HL-60 (cell line): ENCODE data around the gene DOP1B.

Source experiments
- DNase-seq, 2 experiments: peaks; one replicate each; pipeline ENCODE4 v3.0.0-alpha.2; 2010 to 2020; ENCODE audit warnings: low read depth in 1 of 2, low spot score in 1 of 2
- H3K27ac ChIP-seq: fragments of 250-450 bp; sonication (Bioruptor Pico); replicated peaks from 2 replicates; pipeline ENCODE4 v1.5.1; 2020; ENCODE audit warnings: mild to moderate bottlenecking, moderate library complexity
- H3K27me3 ChIP-seq: fragments of 250-450 bp; sonication (Bioruptor Pico); 2 replicates; pipeline ENCODE4 v1.5.1; 2021; ENCODE audit warnings: mild to moderate bottlenecking, moderate library complexity; ENCODE audit not compliant: insufficient read depth, poor library complexity, severe bottlenecking
- H3K4me3 ChIP-seq: replicated peaks from 2 replicates; pipeline ENCODE4 v1.5.1; 2011; ENCODE audit warnings: mild to moderate bottlenecking, control low read depth, low read length; ENCODE audit not compliant: insufficient read depth
- CTCF ChIP-seq: IDR thresholded peaks from one replicate; pipeline ENCODE4 v1.5.1; 2011; ENCODE audit warnings: low read length, control low read depth, inconsistent platforms; ENCODE audit not compliant: insufficient read depth
- GABPA ChIP-seq: IDR thresholded peaks from 2 replicates; pipeline ENCODE4 v1.6.1; 2012; ENCODE audit warnings: low read depth
- POLR2AphosphoS5 ChIP-seq: IDR thresholded peaks from 2 replicates; pipeline ENCODE4 v1.6.1; 2012; ENCODE audit warnings: low read depth
- SPI1 ChIP-seq: IDR thresholded peaks from 2 replicates; pipeline ENCODE4 v1.6.1; 2012; ENCODE audit warnings: low read depth, mild to moderate bottlenecking, borderline replicate concordance
- TF ChIP-seq, protein P1 (sequence below): IDR thresholded peaks from 2 replicates; pipeline ENCODE4 v1.6.1; 2012; ENCODE audit warnings: low read depth; ENCODE audit not compliant: insufficient replicate concordance

The DOP1B gene

GRCh38 chr21:36120304-36120888 is 36.2 kb upstream of the DOP1B start:
- Histone ChIP-seq H3K4me3 (no peak overlapping the region), H3K27me3 (no peaks in the 10 kb centered on the region), H3K27ac (peak overlapping the region; percentile 67)
- peak in 1 of 2 experiments; percentile 77 for DNase-seq
- TF ChIP-seq CTCF (no peak), GABPA (no peak), SPI1 (no peak), POLR2AphosphoS5 (no peak)
- TF ChIP-seq, protein P1, sequence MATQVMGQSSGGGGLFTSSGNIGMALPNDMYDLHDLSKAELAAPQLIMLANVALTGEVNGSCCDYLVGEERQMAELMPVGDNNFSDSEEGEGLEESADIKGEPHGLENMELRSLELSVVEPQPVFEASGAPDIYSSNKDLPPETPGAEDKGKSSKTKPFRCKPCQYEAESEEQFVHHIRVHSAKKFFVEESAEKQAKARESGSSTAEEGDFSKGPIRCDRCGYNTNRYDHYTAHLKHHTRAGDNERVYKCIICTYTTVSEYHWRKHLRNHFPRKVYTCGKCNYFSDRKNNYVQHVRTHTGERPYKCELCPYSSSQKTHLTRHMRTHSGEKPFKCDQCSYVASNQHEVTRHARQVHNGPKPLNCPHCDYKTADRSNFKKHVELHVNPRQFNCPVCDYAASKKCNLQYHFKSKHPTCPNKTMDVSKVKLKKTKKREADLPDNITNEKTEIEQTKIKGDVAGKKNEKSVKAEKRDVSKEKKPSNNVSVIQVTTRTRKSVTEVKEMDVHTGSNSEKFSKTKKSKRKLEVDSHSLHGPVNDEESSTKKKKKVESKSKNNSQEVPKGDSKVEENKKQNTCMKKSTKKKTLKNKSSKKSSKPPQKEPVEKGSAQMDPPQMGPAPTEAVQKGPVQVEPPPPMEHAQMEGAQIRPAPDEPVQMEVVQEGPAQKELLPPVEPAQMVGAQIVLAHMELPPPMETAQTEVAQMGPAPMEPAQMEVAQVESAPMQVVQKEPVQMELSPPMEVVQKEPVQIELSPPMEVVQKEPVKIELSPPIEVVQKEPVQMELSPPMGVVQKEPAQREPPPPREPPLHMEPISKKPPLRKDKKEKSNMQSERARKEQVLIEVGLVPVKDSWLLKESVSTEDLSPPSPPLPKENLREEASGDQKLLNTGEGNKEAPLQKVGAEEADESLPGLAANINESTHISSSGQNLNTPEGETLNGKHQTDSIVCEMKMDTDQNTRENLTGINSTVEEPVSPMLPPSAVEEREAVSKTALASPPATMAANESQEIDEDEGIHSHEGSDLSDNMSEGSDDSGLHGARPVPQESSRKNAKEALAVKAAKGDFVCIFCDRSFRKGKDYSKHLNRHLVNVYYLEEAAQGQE: no peak

DNA sequence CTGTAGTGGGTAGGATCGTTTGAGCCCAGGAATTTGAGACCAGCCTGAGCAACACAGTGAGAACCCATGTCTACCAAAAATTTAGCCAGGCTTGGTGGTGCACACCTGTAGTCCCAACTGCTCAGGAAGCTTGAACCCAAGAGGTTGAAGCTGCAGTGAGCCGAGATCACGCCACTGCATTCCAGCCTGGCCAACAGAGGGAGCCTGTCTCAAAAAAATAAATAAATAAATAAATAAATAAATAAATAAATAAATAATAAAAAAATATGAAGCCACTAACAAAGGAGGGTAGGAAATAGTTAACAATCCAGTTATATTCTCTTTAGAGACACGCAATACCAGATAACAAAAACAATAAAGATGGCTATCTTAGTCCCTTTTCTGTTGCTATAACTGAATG is 33.6 kb upstream of the DOP1B start:
- no peak for TF ChIP-seq SPI1
- TF ChIP-seq POLR2AphosphoS5: no peak
- TF ChIP-seq GABPA: no peak
- TF ChIP-seq CTCF: no peak
- TF ChIP-seq, protein P1: no peak
- no peak overlapping the region for H3K27ac ChIP-seq
- DNase-seq: no peak
- no peak overlapping the region for H3K4me3 ChIP-seq
- no peaks in the 10 kb centered on the region for H3K27me3 ChIP-seq

DNA sequence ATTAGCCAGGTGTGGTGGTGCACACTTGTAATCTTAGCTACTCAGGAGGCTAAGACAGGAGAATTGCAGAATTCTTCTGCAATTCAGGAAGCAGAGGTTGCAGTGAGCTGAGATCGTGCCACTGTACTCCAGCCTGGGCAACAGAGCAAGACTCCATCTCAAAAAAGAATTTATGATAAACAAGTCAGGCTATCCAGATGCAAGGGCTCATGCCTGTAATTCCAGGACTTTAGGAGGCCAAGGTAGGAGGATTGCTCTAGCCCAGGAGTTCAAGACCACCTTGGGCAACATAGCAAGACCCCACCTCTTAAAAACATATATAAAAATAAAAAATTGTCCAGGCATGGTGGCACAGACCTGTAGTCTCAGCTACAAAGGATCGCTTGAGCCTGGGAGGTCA is 32.2 kb upstream of the DOP1B start:
- no peak overlapping the region for H3K27ac ChIP-seq
- no peak for DNase-seq
- H3K4me3 ChIP-seq: no peak overlapping the region
- TF ChIP-seq CTCF (no peak), SPI1 (no peak), POLR2AphosphoS5 (no peak), GABPA (no peak)
- TF ChIP-seq, protein P1: no peak
- H3K27me3 ChIP-seq: no peaks in the 10 kb centered on the region
